AG09309 (cell line): ENCODE measurements around the gene IL18RAP.

Source experiments
- DNase-seq: peaks from one replicate; pipeline ENCODE4 v3.0.0-alpha.2; 2010; ENCODE audit warnings: low read depth
- H3K4me3 ChIP-seq: 2 replicates; pipeline ENCODE4 v1.5.1; 2011; ENCODE audit warnings: mild to moderate bottlenecking, low read depth, low read length, moderate library complexity; ENCODE audit not compliant: control insufficient read depth
- TF ChIP-seq, protein P1 (sequence below): IDR thresholded peaks from 2 replicates; pipeline ENCODE4 v1.5.1; 2011; ENCODE audit warnings: mild to moderate bottlenecking, low read depth, low read length, inconsistent platforms; ENCODE audit not compliant: insufficient read depth, control insufficient read depth; ENCODE audit errors: missing control alignments

IL18RAP gene

DNA sequence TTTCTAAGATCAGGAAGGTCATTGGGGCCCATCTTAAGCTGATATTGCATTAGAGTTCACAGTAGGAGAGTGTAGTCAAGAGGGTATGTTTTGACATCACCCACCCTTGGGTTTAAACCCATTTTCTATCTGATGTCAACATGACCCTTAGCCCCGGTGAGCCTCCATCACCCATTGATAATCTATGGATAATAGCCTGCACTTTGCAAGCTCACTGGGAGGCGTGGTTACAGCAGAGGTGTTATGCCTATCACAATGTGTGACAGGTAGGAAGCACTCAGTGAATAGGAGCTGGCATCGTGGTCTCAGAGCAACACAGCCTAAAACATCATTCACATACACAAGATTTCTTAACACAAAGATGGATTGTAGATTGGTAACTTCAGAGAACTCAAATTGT is 21.3 kb downstream of the IL18RAP start:
- no peak overlapping the region for H3K4me3 ChIP-seq
- TF ChIP-seq, protein P1, sequence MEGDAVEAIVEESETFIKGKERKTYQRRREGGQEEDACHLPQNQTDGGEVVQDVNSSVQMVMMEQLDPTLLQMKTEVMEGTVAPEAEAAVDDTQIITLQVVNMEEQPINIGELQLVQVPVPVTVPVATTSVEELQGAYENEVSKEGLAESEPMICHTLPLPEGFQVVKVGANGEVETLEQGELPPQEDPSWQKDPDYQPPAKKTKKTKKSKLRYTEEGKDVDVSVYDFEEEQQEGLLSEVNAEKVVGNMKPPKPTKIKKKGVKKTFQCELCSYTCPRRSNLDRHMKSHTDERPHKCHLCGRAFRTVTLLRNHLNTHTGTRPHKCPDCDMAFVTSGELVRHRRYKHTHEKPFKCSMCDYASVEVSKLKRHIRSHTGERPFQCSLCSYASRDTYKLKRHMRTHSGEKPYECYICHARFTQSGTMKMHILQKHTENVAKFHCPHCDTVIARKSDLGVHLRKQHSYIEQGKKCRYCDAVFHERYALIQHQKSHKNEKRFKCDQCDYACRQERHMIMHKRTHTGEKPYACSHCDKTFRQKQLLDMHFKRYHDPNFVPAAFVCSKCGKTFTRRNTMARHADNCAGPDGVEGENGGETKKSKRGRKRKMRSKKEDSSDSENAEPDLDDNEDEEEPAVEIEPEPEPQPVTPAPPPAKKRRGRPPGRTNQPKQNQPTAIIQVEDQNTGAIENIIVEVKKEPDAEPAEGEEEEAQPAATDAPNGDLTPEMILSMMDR, result no peak
- no peak for DNase-seq

DNA sequence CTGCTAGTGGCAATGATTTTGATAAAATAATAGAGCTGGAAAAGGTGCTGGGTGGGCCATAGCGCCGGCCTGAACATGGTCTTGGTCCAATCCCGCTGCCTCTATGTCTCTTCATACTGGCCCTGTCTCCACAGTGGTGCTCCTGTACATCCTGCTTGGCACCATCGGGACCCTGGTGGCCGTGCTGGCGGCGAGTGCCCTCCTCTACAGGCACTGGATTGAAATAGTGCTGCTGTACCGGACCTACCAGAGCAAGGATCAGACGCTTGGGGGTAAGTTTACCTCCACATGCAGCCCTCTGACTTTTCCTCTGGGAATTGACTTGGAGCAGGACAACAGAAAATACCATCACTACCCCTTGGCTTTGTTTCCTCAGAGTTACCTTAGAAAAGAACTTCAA is 24.0 kb downstream of the IL18RAP start:
- no peak overlapping the region for H3K4me3 ChIP-seq
- no peak for DNase-seq
- TF ChIP-seq, protein P1, result no peak

GRCh38 chr2:102449370-102449974 is 26.5 kb downstream of the IL18RAP start:
- TF ChIP-seq, protein P1, result peak; percentile 70
- no peak overlapping the region for H3K4me3 ChIP-seq
- peak; percentile 1 for DNase-seq

GRCh38 chr2:102451968-102452367 is 29.0 kb downstream of the IL18RAP start:
- DNase-seq, result no peak
- TF ChIP-seq, protein P1, result no peak
- no peak overlapping the region for H3K4me3 ChIP-seq

GRCh38 chr2:102453501-102453900 is 30.5 kb downstream of the IL18RAP start:
- no peak overlapping the region for H3K4me3 ChIP-seq
- TF ChIP-seq, protein P1, result no peak
- no peak for DNase-seq

- no peak for DNase-seq
- H3K4me3 ChIP-seq, result no peak overlapping the region
- TF ChIP-seq, protein P1, result no peak
These were observed 32.2 kb downstream of the IL18RAP start for GRCh38 chr2:102455061-102455670.
